HG03108 (cell line): Measurements from ENCODE around the gene ELK3.

Experiments
- ATAC-seq: cut with Tn5 transposase; IDR thresholded peaks from one replicate; pipeline ENCODE4 v1.9.1; 2021; ENCODE audit warnings: moderate library complexity; ENCODE audit not compliant: unreplicated experiment

The ELK3 gene

GRCh38 chr12:96187956-96188355 is 6.2 kb upstream of the ELK3 start:
- no peak for ATAC-seq

GRCh38 chr12:96189781-96190180 is 4.4 kb upstream of the ELK3 start:
- ATAC-seq, result no peak

- no peak for ATAC-seq
Observed at GRCh38 chr12:96190413-96191108, 3.6 kb upstream of the ELK3 start.

GRCh38 chr12:96192926-96193573 is 1.1 kb upstream of the ELK3 start:
- ATAC-seq, result no peak

- peak; percentile 2 for ATAC-seq
Observed at GRCh38 chr12:96194576-96194889, 358 bp downstream of the ELK3 start.

GRCh38 chr12:96194971-96195844 is 1.0 kb downstream of the ELK3 start:
- peak; percentile 68 for ATAC-seq

- no peak for ATAC-seq
Observed at GRCh38 chr12:96195845-96196451, 1.8 kb downstream of the ELK3 start.

- ATAC-seq, result no peak
Observed at GRCh38 chr12:96196781-96197180, 2.6 kb downstream of the ELK3 start.

GRCh38 chr12:96197503-96198272 is 3.5 kb downstream of the ELK3 start:
- no peak for ATAC-seq

GRCh38 chr12:96198965-96199364 is 4.8 kb downstream of the ELK3 start:
- ATAC-seq, result no peak

- ATAC-seq, result no peak
Observed at GRCh38 chr12:96199464-96199863, 5.3 kb downstream of the ELK3 start.

GRCh38 chr12:96201272-96202227 is 7.4 kb downstream of the ELK3 start:
- no peak for ATAC-seq

- ATAC-seq, result no peak
Observed at GRCh38 chr12:96204381-96204780, 10.2 kb downstream of the ELK3 start.

GRCh38 chr12:96205908-96206307 is 11.7 kb downstream of the ELK3 start:
- ATAC-seq, result no peak

GRCh38 chr12:96206936-96207662 is 12.9 kb downstream of the ELK3 start:
- no peak for ATAC-seq

- ATAC-seq, result no peak
Observed at GRCh38 chr12:96208346-96208745, 14.2 kb downstream of the ELK3 start.

GRCh38 chr12:96208801-96209549 is 14.8 kb downstream of the ELK3 start:
- ATAC-seq, result no peak

- ATAC-seq, result no peak
Observed at GRCh38 chr12:96210376-96211055, 16.3 kb downstream of the ELK3 start.
